ENCODE data around the gene SPATA16. TPM values are rescaled to one million over a fixed set of nuclear protein-coding genes. Genes with fewer than 3 reads are reported as not detected.
"Not testable (repeated sequence)": the region's sequence is repeated elsewhere in the genome, so short reads cannot be mapped to it uniquely, and the experiment has no call there.

SPATA16 gene
- total RNA-seq, 1 donor from 2014 or later, result not detected

DNA sequence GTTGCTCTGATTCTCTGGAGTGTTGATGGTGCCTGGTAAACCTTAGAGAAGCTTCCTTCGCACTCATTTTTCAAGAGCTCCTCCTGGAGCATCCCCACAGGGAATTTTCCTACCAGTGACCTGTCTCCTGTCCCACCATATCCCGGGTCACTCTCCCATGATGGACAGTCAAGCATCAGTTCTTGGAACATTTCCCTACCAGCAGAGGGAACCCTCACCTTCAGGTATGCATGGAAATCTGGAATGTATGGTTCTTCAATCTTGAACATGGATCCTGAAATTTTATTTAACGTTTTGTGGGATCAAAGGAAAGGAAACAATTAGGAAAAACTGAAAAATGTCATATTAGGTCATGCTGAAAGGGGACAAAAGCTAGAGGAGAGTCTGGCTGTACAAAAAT, 153.8 kb downstream of the SPATA16 start:
- no peak overlapping the region for H3K27ac Mint-ChIP-seq
- no peak for DNase-seq (ENCODE audit: low spot score)
- no peaks in the 10 kb centered on the region for H3K27me3 Mint-ChIP-seq (ENCODE audit: low read depth)
- H3K9me3 Mint-ChIP-seq, result no peaks in the 10 kb centered on the region
- H3K4me1 Mint-ChIP-seq (ENCODE audit: low read depth), result no peaks in the 10 kb centered on the region
- H3K4me3 Mint-ChIP-seq (ENCODE audit: low read depth), result no peak overlapping the region
- intact Hi-C loops (cut with micrococcal nuclease), result no loop called here
- no peaks in the 10 kb centered on the region for H3K36me3 Mint-ChIP-seq (ENCODE audit: low read depth)

DNA sequence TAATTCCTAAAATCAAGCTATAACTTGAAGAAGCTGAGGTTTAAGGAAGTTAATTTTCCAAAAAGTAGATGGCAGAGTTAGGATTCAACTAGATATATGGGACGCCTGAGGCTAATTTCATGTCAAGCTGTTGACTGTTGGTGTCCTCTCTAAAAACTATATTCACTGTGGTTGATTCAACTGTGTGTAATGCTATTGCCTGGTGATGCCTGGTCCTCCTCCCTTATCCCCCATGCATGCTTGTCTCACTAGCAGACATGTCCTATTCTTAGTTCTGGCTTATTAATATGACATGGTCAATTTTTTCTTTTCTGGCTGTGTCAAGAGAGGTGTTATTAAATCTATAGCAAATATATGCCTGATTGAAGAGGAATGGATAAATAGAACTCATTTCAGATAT, 156.1 kb downstream of the SPATA16 start:
- H3K27ac Mint-ChIP-seq, result no peak overlapping the region
- intact Hi-C loops (cut with micrococcal nuclease), result no loop called here
- no peak for DNase-seq (ENCODE audit: low spot score)
- H3K9me3 Mint-ChIP-seq, result no peaks in the 10 kb centered on the region
- H3K4me3 Mint-ChIP-seq (ENCODE audit: low read depth), result no peak overlapping the region
- H3K36me3 Mint-ChIP-seq (ENCODE audit: low read depth), result no peaks in the 10 kb centered on the region
- no peaks in the 10 kb centered on the region for H3K27me3 Mint-ChIP-seq (ENCODE audit: low read depth)
- no peaks in the 10 kb centered on the region for H3K4me1 Mint-ChIP-seq (ENCODE audit: low read depth)

DNA sequence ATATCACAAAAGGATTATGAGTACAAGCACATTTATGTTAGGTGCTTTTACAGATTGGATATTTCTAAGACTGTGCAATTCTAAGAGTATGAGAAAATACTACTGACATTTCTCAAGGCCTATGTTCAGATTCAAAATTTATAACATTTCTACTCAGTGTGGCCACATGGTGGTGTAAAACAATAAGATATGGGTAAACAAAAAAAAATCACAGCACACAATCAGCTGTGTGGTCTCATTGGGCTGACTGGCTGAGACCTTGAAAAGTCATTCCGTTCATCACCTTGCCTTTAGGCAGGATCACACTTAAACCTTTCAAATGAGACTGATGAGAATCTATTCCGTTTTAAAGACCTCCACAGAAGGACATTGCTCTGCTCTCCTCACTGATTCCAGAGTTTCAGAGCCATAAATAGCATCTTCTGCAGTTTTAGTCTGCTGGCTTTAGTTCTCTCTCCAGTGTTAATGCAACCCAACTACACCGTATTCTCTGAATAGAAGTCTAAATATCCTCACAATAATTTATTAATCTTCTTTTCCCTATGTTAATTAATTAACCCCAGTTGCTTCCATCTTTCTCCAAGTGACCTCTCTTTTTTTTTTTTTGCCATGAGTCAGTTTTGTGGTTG, 158.2 kb downstream of the SPATA16 start:
- no peaks in the 10 kb centered on the region for H3K4me1 Mint-ChIP-seq (ENCODE audit: low read depth)
- no peaks in the 10 kb centered on the region for H3K27me3 Mint-ChIP-seq (ENCODE audit: low read depth)
- DNase-seq (ENCODE audit: low spot score), result no peak
- intact Hi-C loops (cut with micrococcal nuclease), result no loop called here
- H3K9me3 Mint-ChIP-seq, result no peaks in the 10 kb centered on the region
- no peaks in the 10 kb centered on the region for H3K36me3 Mint-ChIP-seq (ENCODE audit: low read depth)
- H3K27ac Mint-ChIP-seq, result no peak overlapping the region
- no peak overlapping the region for H3K4me3 Mint-ChIP-seq (ENCODE audit: low read depth)

DNA sequence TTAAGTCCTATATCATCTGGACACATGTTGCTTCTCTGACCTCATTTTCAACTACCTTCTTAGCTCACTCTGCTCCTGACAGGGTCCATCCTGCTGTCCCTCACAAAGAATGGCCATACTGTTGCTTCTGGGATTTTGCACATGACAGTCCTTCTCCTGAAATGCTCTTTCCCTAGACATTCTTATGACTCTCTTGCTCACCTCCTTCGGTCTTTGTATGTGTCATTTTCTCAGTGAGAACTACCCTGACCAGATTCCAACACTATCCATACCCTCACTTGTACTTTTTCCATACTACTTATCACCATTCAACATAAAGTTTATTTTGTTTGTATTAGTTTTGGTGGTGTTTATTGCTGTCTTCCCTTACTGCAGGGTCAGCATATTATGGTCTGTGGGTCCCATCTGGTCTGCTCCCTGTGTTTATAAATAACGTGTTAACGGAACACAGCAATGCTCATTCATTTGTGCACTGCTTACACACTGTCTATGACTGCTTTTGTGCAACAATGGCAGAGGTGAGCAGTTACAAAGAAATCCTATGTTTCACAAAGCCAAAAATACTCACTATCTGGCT, 159.5 kb downstream of the SPATA16 start:
- Mint-ChIP-seq H3K4me3 (ENCODE audit: low read depth) (no peak overlapping the region), H3K9me3 (no peaks in the 10 kb centered on the region)
- intact Hi-C loops (cut with micrococcal nuclease), result no loop called here

DNA sequence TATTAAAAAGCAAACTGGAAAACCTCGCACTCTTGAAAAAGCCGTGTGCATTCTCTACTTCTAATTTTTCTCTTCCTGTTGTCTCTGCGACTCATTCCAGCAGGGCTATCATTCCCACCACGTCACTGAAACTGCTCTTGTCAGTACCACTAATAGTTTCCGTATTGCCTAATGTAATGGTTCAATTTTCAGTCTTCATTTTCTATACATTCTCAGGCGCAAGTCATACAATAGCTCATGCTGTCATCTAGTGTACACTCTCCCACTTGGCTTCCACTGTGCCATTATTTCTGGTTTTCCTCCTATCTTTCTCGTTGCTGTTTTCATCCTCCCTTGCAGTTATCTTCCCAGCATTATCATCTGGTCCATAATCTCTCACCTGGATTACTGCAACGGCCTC, 160.2 kb downstream of the SPATA16 start:
- no peak overlapping the region for H3K4me3 Mint-ChIP-seq (ENCODE audit: low read depth)
- no peak for DNase-seq (ENCODE audit: low spot score)
- no peaks in the 10 kb centered on the region for H3K4me1 Mint-ChIP-seq (ENCODE audit: low read depth)
- H3K36me3 Mint-ChIP-seq (ENCODE audit: low read depth), result no peaks in the 10 kb centered on the region
- no peak overlapping the region for H3K27ac Mint-ChIP-seq
- H3K9me3 Mint-ChIP-seq, result no peaks in the 10 kb centered on the region
- no peaks in the 10 kb centered on the region for H3K27me3 Mint-ChIP-seq (ENCODE audit: low read depth)
- intact Hi-C loops (cut with micrococcal nuclease), result no loop called here

More for the DNA sequence above, 159.5 kb downstream of the SPATA16 start:
- Mint-ChIP-seq H3K27ac (no peak overlapping the region), H3K36me3 (ENCODE audit: low read depth) (no peaks in the 10 kb centered on the region), H3K27me3 (ENCODE audit: low read depth) (no peaks in the 10 kb centered on the region), H3K4me1 (ENCODE audit: low read depth) (no peaks in the 10 kb centered on the region)
- DNase-seq (ENCODE audit: low spot score), result no peak

DNA sequence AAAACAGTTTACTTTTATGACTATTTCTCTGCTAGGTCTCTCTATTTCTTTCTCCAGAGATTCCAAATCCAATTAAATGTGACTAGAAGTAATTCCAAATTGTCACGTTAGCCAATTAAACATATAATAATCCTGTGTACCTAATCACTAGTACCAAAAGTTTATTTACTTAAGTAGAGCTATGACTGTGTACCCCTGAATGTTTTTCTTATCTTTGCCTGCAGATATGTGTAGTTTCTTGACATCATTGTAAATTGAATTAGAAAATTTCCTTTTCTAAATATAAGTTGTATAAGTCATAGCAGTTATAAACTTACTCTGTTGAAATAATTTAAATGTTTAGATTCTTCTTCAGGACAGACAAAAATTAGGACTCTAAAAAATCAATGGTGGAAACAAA, 163.3 kb downstream of the SPATA16 start:
- H3K4me1 Mint-ChIP-seq (ENCODE audit: low read depth), result no peaks in the 10 kb centered on the region
- no peak overlapping the region for H3K27ac Mint-ChIP-seq
- H3K9me3 Mint-ChIP-seq, result no peaks in the 10 kb centered on the region
- H3K36me3 Mint-ChIP-seq (ENCODE audit: low read depth), result no peaks in the 10 kb centered on the region
- H3K27me3 Mint-ChIP-seq (ENCODE audit: low read depth), result no peaks in the 10 kb centered on the region
- intact Hi-C loops (cut with micrococcal nuclease), result no loop called here
- H3K4me3 Mint-ChIP-seq (ENCODE audit: low read depth), result no peak overlapping the region
- DNase-seq (ENCODE audit: low spot score), result no peak

DNA sequence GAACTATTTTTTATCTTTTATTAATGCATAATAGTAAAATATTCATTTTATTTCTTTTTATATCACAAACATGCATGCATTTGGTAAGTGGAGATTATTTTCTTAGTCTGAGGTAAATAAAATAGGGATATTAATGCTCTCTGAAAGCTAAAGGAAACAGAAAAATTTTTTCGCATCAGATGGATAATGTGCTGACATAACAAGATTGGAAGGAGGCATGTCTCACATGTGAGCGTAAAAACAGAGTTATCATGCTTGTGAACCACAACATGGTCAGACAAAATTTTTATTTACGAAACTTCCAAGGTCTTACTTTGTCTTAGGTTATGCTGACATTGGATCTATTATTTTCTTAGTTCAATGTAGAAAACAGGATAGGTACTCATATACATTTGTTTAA, 166.1 kb downstream of the SPATA16 start:
- no peaks in the 10 kb centered on the region for H3K27me3 Mint-ChIP-seq (ENCODE audit: low read depth)
- no peaks in the 10 kb centered on the region for H3K4me1 Mint-ChIP-seq (ENCODE audit: low read depth)
- no peaks in the 10 kb centered on the region for H3K36me3 Mint-ChIP-seq (ENCODE audit: low read depth)
- no peak overlapping the region for H3K4me3 Mint-ChIP-seq (ENCODE audit: low read depth)
- no peaks in the 10 kb centered on the region for H3K9me3 Mint-ChIP-seq
- no peak overlapping the region for H3K27ac Mint-ChIP-seq
- DNase-seq (ENCODE audit: low spot score), result no peak
- intact Hi-C loops (cut with micrococcal nuclease), result no loop called here

DNA sequence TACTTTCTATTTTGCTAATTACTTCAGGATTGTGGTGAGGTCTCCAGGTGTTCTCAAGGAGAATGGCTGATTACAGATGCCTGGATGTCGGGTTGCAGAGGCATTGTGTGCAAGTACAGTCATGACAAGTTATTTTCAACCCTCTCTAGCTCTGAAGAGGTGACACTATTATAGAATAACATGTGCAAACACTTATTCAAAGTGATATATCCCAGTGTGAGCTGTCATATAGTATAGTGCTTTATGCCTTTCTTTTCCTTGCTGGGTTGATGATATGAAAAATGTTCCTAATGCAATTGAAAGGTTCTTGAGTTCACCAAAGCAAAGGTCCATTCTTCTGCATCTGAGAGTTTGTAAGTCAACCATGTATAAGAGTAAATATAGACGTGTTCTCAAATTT, 167.2 kb downstream of the SPATA16 start:
- Mint-ChIP-seq H3K4me1 (ENCODE audit: low read depth) (no peaks in the 10 kb centered on the region), H3K36me3 (ENCODE audit: low read depth) (no peaks in the 10 kb centered on the region), H3K9me3 (no peaks in the 10 kb centered on the region), H3K27me3 (ENCODE audit: low read depth) (no peaks in the 10 kb centered on the region), H3K27ac (no peak overlapping the region), H3K4me3 (ENCODE audit: low read depth) (no peak overlapping the region)
- intact Hi-C loops (cut with micrococcal nuclease), result no loop called here
- DNase-seq (ENCODE audit: low spot score), result no peak

DNA sequence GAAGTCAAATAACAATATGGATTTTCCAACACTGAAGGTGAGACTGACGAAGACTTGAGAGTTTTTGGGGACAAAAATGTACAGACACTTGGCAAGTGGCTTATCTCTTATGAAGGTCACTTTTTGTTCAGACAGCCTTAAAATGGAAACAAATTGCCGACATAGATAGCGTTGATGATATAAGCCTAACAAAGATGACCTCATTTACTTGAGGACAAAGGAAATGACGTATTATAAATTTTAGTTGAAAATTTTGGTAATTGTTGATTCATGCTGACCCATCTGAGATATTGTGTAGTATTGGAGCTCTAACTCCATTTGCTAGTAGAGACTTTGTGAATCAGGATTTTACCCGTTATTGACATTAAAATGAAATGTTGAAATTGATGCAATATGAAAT, 168.3 kb downstream of the SPATA16 start:
- intact Hi-C loops (cut with micrococcal nuclease), result no loop called here
- no peak for DNase-seq (ENCODE audit: low spot score)
- H3K27ac Mint-ChIP-seq, result no peak overlapping the region
- no peaks in the 10 kb centered on the region for H3K36me3 Mint-ChIP-seq (ENCODE audit: low read depth)
- no peaks in the 10 kb centered on the region for H3K4me1 Mint-ChIP-seq (ENCODE audit: low read depth)
- no peaks in the 10 kb centered on the region for H3K27me3 Mint-ChIP-seq (ENCODE audit: low read depth)
- H3K4me3 Mint-ChIP-seq (ENCODE audit: low read depth), result no peak overlapping the region
- no peaks in the 10 kb centered on the region for H3K9me3 Mint-ChIP-seq

DNA sequence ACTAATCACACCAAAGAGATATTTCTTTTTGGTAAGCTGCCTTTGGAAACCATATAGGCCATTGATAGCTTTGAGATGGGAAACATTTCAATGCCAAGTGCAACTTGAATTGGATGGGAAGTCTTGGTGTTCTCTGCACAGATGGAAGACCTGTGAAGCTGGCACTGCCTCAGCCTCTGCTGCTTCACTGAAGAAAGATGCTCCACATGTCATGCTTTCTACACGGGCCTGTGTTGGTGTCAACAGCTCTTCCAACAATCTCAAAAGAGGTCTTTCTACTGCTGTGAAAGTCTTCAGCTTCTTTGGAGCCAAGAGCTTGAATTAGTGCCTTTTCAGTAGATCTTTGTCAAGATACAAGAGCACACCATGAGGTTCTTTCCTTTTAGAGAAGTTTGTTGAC, 169.0 kb downstream of the SPATA16 start:
- H3K27me3 Mint-ChIP-seq (ENCODE audit: low read depth), result no peaks in the 10 kb centered on the region
- H3K4me1 Mint-ChIP-seq (ENCODE audit: low read depth), result no peaks in the 10 kb centered on the region
- intact Hi-C loops (cut with micrococcal nuclease), result no loop called here
- DNase-seq (ENCODE audit: low spot score), result no peak
- H3K36me3 Mint-ChIP-seq (ENCODE audit: low read depth), result no peaks in the 10 kb centered on the region
- H3K4me3 Mint-ChIP-seq (ENCODE audit: low read depth), result no peak overlapping the region
- H3K27ac Mint-ChIP-seq, result no peak overlapping the region
- H3K9me3 Mint-ChIP-seq, result no peaks in the 10 kb centered on the region

DNA sequence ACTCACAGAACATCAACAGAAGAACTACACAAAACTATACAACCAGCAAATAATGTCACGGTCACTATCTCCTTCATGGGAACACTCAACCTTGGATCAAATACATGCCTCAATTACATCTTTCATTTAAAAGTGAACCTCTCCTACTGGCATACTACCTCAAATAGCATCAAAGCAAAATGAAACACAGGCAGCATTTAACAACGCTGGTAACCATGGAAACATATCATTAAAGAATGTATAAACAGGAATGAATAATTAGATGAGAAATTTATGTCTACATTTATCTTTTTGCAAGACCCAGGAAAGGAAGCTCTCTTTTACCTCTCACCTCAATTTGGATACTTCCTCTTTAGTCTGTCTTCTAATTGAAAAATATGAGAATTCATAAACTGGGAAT, 172.4 kb downstream of the SPATA16 start:
- intact Hi-C loops (cut with micrococcal nuclease), result no loop called here
- no peak for DNase-seq (ENCODE audit: low spot score)
- no peaks in the 10 kb centered on the region for H3K27me3 Mint-ChIP-seq (ENCODE audit: low read depth)
- H3K9me3 Mint-ChIP-seq, result no peaks in the 10 kb centered on the region
- H3K4me1 Mint-ChIP-seq (ENCODE audit: low read depth), result no peaks in the 10 kb centered on the region
- H3K27ac Mint-ChIP-seq, result no peak overlapping the region
- no peaks in the 10 kb centered on the region for H3K36me3 Mint-ChIP-seq (ENCODE audit: low read depth)
- no peak overlapping the region for H3K4me3 Mint-ChIP-seq (ENCODE audit: low read depth)

DNA sequence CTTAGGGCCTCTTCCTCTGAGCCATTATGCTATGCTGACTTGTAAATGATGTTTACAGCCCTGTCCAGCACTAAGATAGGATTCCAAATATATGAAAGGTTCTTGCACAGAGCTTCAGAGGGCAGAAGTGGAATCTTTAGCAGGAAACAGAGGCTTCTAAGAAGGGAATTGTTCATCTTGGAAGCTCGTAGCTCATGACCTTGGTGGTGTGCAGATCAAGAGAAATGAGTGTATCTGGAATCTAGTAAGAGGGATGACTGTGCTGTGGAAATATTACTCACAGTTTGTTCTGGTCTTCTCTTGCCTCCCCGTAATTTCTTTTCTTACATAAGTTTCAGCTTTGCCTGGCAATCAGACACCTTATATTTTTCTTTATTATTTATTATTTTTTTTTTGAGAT, 175.8 kb downstream of the SPATA16 start:
- Mint-ChIP-seq H3K4me3 (ENCODE audit: low read depth) (no peak overlapping the region), H3K9me3 (no peaks in the 10 kb centered on the region), H3K27me3 (ENCODE audit: low read depth) (no peaks in the 10 kb centered on the region), H3K36me3 (ENCODE audit: low read depth) (no peaks in the 10 kb centered on the region), H3K4me1 (ENCODE audit: low read depth) (no peaks in the 10 kb centered on the region), H3K27ac (no peak overlapping the region)
- intact Hi-C loops (cut with micrococcal nuclease), result no loop called here
- no peak for DNase-seq (ENCODE audit: low spot score)

DNA sequence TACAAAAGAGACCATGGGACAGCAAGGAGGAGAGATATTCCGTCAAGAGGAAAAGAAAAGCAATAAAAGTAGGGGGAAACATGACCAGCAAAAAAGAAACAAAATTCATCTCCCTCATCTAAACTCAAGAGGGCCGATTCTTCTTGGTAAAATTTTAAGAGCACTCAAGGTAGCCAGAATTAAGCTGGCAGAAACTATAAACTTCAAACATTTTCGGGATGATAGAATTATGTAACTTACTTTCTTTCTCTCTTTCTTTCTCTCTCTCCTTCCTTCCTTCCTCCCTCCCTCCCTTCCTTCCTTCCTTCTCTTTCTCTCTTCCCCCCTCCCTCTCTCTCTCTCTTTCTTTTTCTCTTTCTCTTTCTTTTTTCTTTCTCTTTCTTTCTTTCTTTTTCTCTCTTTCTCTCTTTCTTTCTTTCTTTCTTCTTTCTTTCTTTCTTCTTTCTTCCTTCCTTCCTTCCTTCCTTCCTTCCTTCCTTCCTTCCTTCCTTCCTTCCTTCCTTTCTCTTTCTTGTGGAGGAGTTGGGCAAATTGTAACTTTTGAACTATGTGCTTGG, 180.3 kb downstream of the SPATA16 start:
- H3K27me3 Mint-ChIP-seq (ENCODE audit: low read depth); H3K4me3 Mint-ChIP-seq (ENCODE audit: low read depth); intact Hi-C loops (cut with micrococcal nuclease); H3K36me3 Mint-ChIP-seq (ENCODE audit: low read depth); H3K4me1 Mint-ChIP-seq (ENCODE audit: low read depth); H3K27ac Mint-ChIP-seq; H3K9me3 Mint-ChIP-seq; DNase-seq (ENCODE audit: low spot score): not testable (repeated sequence)
